Kidney tubule cell (primary cell): ENCODE results near the gene MKI67.
A peak's percentile ranks its signal among the peaks of the same experiment; 100 is the strongest.
"Not testable (repeated sequence)": the region's sequence is repeated elsewhere in the genome, so short reads cannot be mapped to it uniquely, and the experiment has no call there.

Experiments used
- DNase-seq: peaks from one replicate; pipeline ENCODE4 v3.0.0-alpha.2; 2018; ENCODE audit warnings: low spot score

MKI67 gene, protein sequence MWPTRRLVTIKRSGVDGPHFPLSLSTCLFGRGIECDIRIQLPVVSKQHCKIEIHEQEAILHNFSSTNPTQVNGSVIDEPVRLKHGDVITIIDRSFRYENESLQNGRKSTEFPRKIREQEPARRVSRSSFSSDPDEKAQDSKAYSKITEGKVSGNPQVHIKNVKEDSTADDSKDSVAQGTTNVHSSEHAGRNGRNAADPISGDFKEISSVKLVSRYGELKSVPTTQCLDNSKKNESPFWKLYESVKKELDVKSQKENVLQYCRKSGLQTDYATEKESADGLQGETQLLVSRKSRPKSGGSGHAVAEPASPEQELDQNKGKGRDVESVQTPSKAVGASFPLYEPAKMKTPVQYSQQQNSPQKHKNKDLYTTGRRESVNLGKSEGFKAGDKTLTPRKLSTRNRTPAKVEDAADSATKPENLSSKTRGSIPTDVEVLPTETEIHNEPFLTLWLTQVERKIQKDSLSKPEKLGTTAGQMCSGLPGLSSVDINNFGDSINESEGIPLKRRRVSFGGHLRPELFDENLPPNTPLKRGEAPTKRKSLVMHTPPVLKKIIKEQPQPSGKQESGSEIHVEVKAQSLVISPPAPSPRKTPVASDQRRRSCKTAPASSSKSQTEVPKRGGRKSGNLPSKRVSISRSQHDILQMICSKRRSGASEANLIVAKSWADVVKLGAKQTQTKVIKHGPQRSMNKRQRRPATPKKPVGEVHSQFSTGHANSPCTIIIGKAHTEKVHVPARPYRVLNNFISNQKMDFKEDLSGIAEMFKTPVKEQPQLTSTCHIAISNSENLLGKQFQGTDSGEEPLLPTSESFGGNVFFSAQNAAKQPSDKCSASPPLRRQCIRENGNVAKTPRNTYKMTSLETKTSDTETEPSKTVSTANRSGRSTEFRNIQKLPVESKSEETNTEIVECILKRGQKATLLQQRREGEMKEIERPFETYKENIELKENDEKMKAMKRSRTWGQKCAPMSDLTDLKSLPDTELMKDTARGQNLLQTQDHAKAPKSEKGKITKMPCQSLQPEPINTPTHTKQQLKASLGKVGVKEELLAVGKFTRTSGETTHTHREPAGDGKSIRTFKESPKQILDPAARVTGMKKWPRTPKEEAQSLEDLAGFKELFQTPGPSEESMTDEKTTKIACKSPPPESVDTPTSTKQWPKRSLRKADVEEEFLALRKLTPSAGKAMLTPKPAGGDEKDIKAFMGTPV (N-terminal part only)

DNA sequence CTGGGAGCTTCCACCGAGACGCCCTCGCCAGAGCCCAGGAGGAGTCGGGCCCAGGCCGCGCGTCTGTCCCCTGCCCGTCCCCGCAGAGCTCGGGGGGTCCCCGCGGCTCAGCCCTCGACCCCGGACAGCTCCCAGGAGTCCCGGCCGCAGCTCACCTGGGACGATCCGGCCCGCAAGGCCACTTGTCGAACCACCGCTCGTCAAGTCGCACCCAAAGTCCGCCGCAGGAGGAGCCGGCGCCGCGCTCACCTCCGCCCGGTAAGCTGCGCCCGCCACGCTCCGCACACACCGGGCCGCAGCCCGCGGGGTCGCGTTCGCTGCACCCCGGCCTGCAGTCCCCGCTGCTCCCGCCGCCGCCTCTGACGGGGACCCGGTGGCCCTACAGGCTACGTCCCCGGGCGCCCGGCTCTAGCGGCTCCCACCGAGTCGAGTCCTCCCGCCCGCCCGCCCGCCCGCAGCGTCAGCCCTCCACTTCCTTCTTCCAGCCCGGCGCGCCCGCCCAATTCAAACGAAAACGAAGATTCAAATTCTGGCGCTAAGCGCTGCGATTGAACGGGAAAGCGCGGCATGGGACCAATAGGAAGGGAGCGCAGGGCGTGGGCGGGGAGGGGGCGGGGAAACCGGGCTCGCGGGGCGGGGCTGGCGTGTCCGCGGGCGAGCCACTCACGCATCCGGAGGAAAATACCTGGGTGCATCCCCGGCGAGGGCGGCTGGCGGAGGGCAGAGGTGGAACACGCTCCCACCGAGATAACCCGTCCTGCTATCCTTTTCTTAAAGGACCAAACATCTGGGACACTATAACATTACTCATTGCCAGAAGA is at the start of gene MKI67:
MKI67 (minus strand) TSS at position 480 of the 821 bp plus-strand sequence. CDS start 756 bp downstream, outside the sequence.
- peak; percentile 93 for DNase-seq

DNA sequence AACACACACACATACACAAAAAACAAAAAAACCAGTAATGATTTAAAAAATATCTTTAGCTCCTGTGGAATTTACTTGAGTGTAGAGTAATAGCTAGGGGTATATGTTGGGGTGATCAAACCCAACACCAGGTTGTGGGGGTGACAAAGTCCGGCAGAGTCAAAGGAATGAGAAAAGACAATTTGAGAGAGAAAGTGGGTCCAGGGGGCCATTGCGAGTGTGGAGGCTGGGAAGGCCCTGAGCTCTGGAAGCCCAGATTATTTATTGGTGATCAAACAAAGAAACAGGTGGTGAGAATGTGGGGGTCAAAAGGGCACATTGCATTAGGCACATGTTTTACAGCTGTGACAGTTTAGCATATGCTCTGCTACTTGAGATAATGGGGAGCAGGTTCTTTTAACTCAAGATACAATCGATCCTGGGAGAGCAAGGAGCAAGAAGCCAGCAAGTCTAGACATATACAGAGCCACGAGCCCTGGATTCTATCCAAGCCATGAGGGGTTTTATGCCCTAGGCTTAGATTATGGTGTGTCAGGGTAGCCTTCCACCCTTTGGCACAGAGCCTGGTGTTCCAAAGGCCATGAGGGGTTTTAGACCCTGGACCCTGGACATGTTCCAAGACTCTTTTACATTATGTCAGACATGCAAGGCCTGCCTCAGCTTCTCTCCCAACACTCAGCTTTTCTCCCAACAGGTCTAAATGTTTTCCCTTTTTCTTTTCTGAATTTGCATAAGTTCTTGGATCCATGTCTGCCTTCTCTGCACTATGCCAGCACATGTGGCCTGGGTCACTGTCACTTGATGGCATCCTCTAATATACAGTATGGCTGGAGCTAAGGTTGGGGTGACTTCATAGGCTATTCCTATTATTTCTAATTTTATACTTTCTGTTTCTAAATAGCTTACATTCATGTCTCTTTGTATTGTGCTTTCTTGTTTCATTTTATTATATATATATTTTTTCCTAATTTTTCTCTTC is 48.6 kb upstream of the MKI67 start:
- DNase-seq, result no peak

DNA sequence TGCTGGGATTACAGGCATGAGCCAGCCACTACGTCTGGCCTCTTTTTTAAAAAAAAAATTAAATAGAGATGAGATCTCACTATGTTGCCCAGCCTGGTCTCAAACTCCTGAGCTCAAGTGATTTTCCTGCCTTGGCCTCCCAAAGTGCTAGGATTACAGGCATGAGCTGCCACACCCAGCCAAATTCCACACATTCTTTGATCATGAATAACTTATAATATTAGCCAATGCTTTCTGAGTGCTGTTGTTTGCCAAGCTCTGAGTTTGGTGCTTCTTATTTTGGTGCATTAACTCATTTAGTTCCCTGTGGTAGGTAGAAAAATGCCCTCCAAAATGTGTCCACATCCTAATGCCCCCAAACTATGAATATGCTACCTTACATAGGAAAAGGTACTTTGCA is 47.2 kb upstream of the MKI67 start:
- DNase-seq, result peak; percentile 39

DNA sequence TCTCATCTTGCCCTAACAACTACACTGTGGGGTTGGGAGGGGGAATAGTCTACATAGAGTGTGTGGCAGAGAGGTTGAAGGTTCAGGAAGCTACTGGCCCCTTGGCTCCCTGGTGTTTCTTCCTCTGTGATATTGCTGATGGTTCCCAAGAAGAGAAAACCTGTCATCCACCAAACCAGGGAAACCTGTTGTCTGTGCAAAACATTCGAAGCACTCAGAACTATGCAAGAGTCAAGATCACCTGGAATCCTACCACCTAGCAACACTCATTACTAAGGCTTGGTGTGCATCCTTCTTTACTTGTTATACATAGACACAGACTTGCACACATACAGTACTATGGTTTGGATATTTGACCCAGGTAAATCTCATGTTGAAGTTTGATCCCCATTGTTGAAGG is 46.5 kb upstream of the MKI67 start:
- DNase-seq, result no peak

DNA sequence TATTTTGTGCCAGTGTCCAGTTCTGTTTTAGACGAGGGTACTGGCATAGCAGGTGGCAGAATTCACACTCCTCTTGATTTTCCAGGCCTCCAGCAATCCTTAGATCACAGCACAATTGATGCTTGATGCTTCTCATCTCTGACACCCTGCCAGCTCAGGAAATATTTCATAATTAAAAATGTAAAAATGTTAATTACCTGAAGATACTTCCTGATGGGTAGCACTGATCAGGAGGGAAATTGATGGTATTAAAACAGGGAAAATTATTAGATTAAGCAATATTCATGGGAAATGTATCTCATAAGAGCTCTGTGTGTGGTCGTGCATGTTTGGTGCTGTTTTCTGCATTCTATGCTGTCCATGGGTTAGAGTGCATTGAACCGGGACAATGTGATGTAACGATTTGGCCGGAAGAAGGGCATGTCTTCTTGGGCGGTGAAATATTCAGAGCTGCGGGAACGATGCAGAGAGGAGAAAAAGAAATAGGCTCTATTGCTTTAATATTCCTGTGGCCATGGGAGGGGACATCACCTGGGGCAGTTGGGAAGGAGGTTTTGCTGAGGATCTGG is 43.7 kb upstream of the MKI67 start:
- no peak for DNase-seq

DNA sequence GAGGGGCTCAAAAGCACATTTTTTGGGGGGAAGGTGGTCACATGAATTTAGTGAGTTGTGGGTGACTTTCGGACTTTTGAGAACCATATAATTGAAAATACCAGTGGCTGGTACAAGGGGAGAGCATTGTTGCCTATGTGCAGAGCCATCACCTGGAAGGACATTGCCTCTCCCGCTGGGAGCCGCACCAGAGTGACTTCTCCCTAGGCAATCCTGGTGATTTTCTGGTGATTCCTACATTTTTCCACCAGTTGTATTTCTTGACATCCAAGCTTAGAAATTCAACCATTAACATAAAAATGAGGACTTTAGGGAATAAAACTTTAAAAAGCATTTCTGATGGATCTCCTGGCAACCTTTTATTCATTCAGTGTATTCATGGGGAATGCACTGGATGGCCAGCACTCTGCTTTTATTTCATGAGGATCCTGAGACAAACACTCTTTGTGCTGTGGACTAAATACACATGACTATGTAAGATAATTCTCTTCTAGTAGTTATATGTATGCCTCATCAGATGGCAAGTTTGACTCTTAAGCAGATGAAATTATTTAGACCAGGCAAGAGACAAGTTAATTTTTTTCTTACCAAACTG is 41.8 kb upstream of the MKI67 start:
- no peak for DNase-seq

DNA sequence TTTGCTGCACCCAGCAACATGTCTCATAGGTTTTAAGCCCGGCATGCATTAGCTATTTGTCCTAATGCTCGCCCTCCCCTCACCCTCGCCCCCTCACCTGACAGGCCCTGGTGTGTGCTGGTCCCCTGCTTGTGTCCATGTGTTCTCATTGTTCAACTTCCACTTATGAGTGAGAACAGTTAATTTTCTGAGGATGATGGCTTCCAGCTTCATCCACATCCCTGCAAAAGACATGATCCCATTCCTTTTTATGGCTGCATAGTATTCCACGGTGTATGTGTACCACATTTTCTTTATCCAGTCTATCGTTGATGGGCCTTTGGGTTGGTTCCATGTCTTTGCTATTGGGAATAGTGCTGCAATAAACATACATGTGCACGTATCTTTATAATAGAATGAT is 40.9 kb upstream of the MKI67 start:
- not testable (repeated sequence) for DNase-seq

DNA sequence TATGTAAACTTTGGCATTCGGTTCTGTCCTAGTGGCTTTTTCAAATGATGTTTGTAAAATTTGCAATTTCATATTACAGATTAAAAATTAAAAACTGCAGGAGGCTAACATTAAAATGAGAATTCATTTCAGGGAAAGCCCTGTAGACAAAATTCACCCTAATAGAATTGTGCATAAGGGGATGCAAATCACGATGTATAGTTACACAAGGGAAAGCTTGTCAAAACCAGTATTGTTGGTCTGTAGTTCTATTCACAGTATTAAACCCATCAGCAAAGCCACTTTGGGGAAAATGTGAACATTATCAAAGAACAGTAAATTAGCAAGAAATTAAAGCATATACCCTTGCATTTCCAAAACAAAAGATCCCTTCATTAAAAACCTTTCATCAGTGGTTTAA is 39.9 kb upstream of the MKI67 start:
- DNase-seq, result no peak

DNA sequence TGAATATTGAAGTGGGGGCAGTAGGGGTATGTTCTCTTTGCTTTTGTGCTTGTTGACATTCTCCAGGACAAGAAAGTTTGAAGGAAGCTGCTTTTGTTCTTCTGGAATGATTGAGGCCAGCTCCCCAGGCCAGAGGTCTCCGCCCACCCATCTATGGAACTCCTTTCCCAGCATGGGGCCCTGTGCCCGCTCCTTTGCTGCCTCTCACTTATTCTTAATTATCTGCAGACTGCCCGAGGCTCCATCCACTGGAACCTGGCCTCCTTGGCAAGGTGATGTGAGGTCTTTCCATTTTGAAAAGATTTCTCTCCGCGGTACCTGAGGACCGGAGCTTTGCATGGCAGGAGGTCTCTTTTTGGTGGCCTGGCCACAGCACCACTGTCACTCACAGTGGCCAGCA is 39.3 kb upstream of the MKI67 start:
- no peak for DNase-seq

DNA sequence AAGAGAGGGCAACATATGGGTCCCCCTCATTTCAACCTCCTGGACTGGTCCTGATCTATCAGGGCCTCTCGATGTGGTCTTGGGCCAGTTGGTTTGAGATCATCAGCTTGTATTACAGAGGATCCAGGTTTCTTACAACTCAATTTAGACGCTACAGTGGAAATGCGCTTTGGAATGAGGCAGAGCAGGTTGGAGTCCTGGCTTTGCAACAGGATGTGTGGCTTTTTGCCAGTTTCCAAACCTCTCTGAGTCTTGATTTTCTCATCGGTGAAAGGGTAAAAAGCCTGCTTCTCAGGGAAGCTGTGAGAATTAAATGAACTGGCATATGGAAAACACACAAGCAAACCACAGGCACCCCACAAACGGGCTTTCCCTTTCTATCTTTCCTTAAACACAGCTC is 37.5 kb upstream of the MKI67 start:
- no peak for DNase-seq

DNA sequence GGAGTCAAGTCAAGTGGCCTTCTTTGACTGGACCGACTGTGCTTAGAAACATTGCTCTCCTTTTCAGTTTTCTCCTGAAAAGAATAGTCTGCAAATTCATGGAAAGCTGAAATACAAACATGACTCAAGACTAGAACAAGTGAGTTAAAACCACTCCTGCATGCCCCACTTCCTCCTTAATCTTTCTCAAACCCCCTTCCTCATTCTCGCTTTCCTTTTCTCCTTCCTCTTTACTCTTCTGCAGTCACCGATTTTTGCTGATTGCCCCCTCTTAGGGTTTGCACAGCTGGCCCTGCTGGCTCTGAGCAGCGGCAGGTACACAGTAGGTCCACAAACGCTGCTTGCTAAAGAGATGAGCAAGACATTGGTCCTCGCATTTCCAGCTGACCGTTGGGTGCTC is 34.8 kb upstream of the MKI67 start:
- DNase-seq, result no peak

DNA sequence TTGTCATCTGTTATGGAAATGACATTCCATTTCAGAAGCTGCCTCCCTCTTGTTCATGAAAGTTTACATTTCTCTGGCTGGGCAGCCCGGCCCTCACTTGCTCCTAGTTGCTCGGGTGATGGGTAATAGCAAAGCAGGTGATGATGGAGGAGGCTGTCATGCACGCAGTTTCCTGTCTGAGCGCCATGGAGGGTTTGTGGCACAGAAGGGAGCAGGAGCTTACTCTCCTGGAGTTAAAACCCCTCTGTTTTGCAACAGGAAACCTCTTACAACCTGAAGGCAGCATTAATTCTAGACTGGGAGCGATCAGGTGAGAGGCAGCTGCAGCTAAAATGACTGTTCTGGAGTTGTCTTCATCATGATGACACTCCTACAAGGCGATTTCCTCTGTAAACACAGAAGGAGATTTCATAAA is 34.1 kb upstream of the MKI67 start:
- DNase-seq, result peak; percentile 9

DNA sequence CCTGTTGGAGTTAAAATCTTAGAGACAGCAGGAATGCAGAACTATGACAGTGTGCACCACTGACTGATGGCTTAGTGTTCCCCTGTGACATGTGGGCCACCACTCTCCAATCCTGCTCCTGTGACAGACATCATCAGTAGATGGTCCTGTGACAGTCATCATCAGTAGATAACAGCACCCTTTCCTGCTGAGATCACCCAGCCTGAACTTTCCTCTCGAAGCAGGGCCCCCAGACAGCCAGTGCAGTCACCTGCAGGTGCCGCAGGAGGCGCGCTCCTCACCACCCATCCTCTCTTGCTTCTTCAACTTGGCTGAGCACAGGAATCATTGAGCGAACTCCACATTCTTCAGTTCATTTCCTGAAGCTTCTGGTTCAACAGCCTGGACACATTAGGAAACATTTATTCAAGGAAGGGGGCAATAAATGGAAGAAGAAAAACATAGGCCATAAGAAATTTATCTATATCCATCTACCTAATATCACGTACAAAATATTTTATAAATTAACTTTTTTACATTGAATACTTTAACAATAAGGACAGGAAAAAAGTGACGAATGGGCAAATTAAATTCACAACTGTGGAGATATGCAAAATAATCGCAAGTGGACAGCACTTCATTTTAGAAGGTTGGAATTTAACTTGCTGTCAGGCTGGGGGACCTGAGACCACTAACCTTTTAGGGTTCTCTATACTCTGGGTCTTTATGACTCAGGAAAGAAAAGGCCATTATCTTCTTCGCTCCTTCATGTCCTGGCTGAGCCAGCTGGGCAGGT is 32.0 kb upstream of the MKI67 start:
- DNase-seq, result no peak

DNA sequence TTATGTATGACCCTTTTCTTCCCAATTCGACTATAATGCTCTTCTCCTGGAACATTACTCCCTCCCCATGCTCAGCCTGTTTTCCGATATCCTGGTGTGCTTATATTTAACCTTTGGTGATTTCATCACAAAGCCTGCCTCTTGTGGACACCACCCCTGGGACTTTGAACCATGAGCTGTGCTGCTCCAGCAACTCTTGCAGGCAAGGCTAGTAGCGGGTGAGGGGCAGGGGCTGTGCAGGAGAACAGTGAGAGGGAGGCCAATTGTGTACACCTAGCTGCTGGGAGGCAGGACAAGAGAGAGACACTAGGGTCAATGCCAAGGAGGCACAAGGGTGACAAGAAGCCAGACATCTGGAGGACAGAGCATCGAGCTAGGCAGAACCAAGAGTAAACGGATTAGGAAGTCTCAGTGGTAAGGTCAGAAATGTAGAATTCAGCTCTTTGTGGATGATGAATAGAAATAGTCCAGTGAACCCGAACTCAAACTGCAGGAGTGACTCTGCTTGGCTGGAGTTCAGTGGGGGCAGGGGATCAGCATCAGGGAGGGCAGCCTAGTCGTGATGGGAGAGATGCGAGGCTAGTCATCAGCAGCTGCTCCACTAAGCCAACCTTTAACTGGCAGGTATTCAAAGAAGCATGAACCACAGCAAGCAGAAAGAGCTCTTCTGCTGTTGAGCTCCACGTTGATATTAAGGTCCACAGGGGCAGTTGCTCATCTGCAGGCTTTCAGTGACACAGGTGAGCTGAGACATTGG is 31.0 kb upstream of the MKI67 start:
- peak; percentile 20 for DNase-seq

DNA sequence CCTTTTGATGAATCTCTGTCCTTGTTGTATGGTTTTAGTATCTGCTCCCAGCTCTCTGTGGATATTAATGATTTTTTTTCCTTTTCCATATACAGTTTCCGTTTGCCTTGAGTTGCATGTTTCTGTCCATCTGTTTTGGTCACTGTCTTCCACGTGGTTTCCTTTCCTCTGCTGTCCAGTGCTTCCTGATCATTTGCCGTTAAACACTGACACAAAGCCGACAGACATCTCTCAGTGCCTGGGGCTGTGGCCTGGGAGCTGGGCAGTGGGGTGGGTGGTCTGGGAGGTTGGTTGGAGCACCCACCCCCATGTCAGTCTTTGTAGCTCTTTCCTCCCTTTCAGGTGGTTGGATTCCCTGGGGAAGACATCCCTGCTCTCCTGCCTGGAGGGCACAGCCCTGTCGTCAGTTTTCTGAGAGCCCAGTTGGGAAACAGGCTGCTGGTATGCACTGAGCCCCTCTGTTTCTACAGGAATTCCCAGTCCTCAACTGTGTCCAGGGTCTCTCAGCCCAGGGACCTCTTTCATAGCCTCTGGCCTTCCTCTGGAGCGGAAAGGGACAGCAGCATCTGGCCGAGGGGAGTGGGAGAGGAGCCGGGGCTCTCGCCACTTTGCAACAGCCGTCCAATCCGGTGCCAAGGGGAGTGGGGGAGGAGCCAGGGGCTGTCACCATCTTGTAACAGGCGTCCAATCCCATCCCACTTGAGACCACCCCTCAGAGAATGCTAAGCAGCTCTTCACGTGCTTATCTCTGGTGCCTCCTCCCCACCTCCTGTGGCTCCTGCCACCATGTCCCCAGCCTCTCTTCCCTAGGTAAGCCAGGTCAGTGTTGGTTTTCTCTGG is 26.7 kb upstream of the MKI67 start:
- DNase-seq, result no peak

DNA sequence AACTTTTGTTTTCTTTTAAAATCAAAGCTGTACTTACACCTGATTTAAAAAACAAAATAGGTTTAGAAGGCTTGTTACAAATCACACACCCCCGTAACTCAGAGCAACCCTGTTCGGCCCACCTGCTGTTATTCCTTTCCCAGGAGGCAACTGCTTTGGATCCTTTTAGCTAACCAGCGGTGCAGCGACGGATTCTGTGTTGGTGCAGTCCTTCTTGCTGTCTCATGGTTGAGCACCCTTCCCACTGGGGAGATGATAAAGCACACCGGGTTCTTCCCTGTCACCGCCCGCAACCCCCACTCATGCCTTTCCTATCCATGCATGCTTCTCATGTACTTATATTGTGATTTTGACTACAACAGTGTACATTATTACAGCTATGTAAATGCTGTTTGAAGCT is 24.8 kb upstream of the MKI67 start:
- no peak for DNase-seq

DNA sequence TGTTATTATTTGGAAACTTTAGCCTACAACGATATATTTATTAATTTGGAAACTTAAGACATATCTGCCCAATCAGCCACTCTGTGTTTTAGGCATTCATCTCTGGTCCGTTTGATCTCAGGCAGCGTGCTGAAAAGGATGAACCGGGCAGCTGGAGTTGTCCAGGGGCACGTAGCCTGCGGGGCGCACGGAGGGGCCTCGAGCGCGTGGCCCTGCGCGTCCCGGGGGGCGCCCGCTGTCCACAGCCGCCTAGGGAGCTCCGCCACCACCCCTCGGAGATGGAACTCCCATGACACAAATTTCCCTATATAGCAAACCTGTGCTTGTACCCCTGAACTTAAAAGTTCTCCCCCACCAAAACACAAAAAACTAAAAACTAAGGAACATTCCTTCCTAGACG is 24.3 kb upstream of the MKI67 start:
- no peak for DNase-seq
